ENCODE results near the gene PHYHD1. TPM values are rescaled to one million over a fixed set of nuclear protein-coding genes. Genes with fewer than 3 reads are reported as not detected.

Gene PHYHD1
- total and polyA plus RNA-seq, 10 donors, result 7.2 to 22.3 (median 12.6) TPM

DNA sequence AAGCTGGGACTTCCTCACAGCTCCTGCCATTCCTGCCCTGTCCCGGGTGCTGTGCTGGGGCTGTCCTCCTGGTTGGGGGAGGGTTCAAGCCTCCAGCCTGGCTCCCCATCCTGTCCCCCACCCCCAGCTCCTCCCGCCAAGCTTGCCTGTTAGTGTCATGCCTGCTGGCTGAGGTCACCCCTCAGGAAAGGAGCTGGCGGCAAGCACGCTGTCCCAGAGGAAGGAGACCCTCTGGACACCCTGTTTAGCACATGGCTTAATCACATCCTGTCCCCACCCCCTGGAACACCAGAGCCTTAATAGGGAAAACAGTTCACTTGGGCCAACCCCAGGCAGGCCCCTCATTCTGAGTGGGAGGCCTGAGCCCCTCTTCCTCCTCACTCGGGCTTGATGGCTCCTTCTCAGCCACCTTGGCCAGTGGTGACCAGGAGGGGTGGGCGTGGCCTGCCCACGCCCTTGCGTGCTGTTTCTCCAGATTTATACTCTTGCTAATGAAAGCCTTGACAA lies 9.2 kb upstream of the PHYHD1 start:
- WGBS, 5 donors, result 48 to 64% (median 55%) methylated on average over 5 to 8 of the region's 8 CpGs
- DNase-seq, result peak; percentile 77
- Histone ChIP-seq H3K36me3 (peaks cover 0 to 96% (median 47%) of the 10 kb centered on the region in 6 donors), H3K4me1 (peaks cover 28 to 77% (median 56%) of the 10 kb centered on the region in 6 donors), H3K4me3 (no peak overlapping the region), H3K9me3 (no peaks in the 10 kb centered on the region), H3K27ac (peak overlapping the region; percentile 53 to 76 (median 66)), H3K27me3 (replicated peaks in 1 of 7) (no peaks in the 10 kb centered on the region)
- intact Hi-C loops (cut with DNase I; ENCODE audit: low total_unique reads), result no loop called here
- TF ChIP-seq POLR2AphosphoS5 (IDR thresholded peaks at IDR 0.05) (peak; percentile 77 to 78 (median 78)), POLR2A (IDR thresholded peaks at IDR 0.05) (no peak)

DNA sequence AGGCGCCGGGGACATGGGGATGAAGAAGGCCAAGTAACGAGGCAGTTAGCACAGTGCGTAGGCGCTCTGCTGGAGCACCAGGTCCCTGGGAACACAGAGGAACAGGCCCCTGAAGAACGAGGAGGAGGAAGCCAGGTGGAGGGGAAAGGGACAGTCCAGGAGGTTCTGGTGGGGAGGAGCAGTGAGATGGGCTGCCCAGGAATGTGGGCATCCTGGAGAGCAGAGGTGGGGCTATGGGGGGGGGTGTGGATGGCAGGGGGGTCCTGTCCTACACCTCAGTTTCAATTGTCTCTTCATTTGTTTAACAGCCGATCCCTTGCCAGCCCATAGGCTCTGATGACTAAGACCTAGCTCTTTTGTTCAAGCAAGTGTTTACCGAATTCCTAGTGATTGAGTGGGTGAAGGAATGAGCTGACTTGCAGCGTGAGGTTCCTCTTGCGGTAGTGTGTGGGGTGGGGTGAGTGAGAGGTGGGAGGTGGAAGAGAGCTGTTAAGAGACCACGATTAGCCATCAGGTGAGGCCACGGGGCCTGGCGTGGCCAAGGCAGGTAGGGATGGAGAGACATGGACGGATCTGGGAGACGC lies 8.4 kb upstream of the PHYHD1 start:
- Histone ChIP-seq H3K4me1 (peaks cover 28 to 83% (median 61%) of the 10 kb centered on the region in 6 donors), H3K27me3 (replicated peaks in 1 of 7) (no peaks in the 10 kb centered on the region), H3K36me3 (peaks cover 0 to 96% (median 49%) of the 10 kb centered on the region in 6 donors), H3K4me3 (no peak overlapping the region), H3K9me3 (no peaks in the 10 kb centered on the region), H3K27ac (peak overlapping the region; percentile 53 to 77 (median 70))
- WGBS, 5 donors, result 80 to 89% (median 84%) methylated on average over 15 of the region's 15 CpGs
- intact Hi-C loops (cut with DNase I; ENCODE audit: low total_unique reads), result no loop called here
- TF ChIP-seq POLR2AphosphoS5 (IDR thresholded peaks at IDR 0.05), result no peak
- TF ChIP-seq CTCF (IDR thresholded peaks at IDR 0.05 in 8 of 11, conservative IDR thresholded peaks at IDR 0.05 in 3 of 11), result no peak
- TF ChIP-seq POLR2A (IDR thresholded peaks at IDR 0.05), result no peak
- no peak for DNase-seq

DNA sequence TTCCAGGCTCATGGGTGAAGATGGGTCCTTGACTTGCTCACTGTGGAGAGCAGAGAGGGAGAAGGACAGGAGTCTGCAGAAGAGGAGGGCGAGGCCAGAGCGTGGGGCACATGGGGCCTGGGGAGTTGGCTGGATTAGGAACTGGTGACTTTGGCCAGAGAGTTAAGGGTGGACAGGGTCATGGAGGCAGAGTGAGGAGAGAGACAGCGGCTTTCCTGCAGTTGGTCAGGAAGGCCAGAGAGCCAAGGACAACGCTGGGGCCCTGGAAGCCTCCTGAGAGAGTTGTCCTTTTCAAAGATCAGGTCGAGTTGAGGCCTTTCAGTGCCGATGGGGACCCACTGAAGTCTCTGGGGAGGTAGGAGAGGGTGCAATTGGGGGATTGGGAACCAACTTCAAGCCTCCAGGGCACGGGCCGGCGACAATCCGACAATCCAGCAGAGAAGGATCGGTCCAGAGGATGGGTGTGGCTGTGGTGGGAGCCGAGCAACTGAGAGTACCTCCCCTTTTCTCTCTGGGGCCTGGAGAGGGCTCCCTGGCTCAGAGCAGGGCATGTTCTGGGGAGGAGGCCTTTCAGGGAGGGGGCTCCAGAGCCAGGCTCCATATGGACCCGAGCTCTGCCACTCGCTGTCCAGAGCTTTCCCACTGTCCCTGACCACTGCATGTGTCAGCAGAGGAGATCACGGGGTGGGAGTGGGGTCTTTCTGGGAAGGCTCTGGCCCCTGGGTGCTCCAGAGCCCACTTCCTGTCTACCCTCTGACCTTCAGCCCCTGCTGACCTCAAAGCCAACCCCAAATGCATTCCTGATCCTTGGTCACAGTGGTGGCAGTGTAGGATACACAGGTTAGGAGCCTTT lies 7.5 kb upstream of the PHYHD1 start:
- Histone ChIP-seq H3K27ac (peak overlapping the region in 7 of 8 donors; percentile 6 to 77 (median 74)), H3K9me3 (no peaks in the 10 kb centered on the region), H3K36me3 (peaks cover 0 to 96% (median 47%) of the 10 kb centered on the region in 6 donors), H3K4me1 (peaks cover 28 to 88% (median 62%) of the 10 kb centered on the region in 6 donors), H3K4me3 (no peak overlapping the region), H3K27me3 (replicated peaks in 1 of 7) (no peaks in the 10 kb centered on the region)
- intact Hi-C loops (cut with DNase I; ENCODE audit: low total_unique reads), result no loop called here
- DNase-seq, result no peak
- WGBS, 5 donors, result 61 to 85% (median 72%) methylated on average over 15 of the region's 15 CpGs
- no peak for TF ChIP-seq CTCF (IDR thresholded peaks at IDR 0.05 in 8 of 11, conservative IDR thresholded peaks at IDR 0.05 in 3 of 11)
- TF ChIP-seq POLR2AphosphoS5 (IDR thresholded peaks at IDR 0.05), result peak; percentile 13 to 60 (median 48)

DNA sequence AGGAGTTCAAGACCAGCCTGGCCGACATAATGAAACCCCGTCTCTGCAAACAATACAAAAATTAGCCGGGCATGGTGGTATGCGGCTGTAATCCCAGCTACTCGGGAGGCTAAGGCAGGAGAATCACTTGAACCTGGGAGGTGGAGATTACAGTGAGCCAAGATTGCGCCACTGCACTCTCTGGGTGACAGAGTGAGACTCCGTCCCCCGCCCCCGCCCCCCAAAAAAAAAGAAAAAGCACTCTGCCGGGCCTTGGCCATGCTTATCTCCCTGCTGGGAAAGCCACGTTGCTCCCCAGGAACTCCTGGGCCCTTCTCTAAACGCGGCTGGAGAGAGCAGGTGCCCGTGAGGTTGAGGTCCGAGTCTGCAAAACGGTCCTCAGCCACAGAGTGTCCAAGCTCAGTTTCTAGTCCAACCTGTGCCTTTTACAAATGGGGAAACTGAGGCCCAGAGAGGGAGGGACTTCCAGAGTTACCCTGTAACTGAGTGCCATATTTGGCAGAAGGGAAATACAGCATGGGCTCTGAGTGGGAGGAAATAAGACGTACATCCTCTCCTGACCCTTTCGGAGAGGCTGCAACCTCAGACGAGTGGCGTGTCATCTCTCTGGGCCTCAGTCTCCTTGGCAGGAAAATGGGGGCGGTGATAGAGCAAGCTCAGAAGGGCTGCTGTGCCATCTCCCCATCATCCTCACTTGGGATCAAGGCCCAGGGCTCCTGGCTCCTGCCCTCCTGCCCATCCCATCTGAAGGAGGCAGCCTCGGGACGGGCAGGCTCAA lies 6.6 kb upstream of the PHYHD1 start:
- peaks cover 28 to 96% (median 66%) of the 10 kb centered on the region in 6 donors for H3K4me1 ChIP-seq
- H3K36me3 ChIP-seq, result peaks cover 0 to 95% (median 38%) of the 10 kb centered on the region in 6 donors
- WGBS, 5 donors, result 68 to 82% (median 76%) methylated on average over 23 of the region's 23 CpGs
- no peaks in the 10 kb centered on the region for H3K9me3 ChIP-seq
- intact Hi-C loops (cut with DNase I; ENCODE audit: low total_unique reads), result no loop called here
- no peak for TF ChIP-seq CTCF (IDR thresholded peaks at IDR 0.05 in 8 of 11, conservative IDR thresholded peaks at IDR 0.05 in 3 of 11)
- peak in 1 of 3 donors; percentile 7 for TF ChIP-seq POLR2AphosphoS5 (IDR thresholded peaks at IDR 0.05)
- no peak for TF ChIP-seq POLR2A (IDR thresholded peaks at IDR 0.05)
- no peak overlapping the region for H3K4me3 ChIP-seq
- no peak for DNase-seq
- peak overlapping the region in 5 of 8 donors; percentile 67 to 77 (median 75) for H3K27ac ChIP-seq
- H3K27me3 ChIP-seq (replicated peaks in 1 of 7), result no peaks in the 10 kb centered on the region

All from spleen (tissue), 11 donors.